HCT116 (cell line): ENCODE results near the gene HMGA1. TPM values are rescaled to one million over a fixed set of nuclear protein-coding genes. Genes with fewer than 3 reads are reported as not detected.

Experiments
- ATAC-seq: fragments of 200-7000 bp; cut with Tn5 transposase; 2 replicates; pipeline ENCODE4 v1.9.1; 2020; ENCODE audit warnings: mild to moderate bottlenecking, moderate library complexity
- BruUV-seq: library from RNA; stranded (reverse); fragments of 400-500 nt; replicated peaks from 2 replicates; lab custom pipeline; 2021; lab: Mats Ljungman, UMichigan
- CTCF ChIA-PET: fragments of 300-600 bp; sonication (Branson Sonifier 250); formaldehyde crosslinking; loops from one replicate; lab custom pipeline; 2021; ENCODE audit warnings: antibody characterized with exemption; lab: Charles Lee
- POLR2A ChIA-PET: fragments of 300-600, 350-600 bp; sonication (Branson Sonifier 250); formaldehyde crosslinking; loops from one replicate; lab custom pipeline; 2021; ENCODE audit warnings: antibody characterized with exemption; lab: Charles Lee
- RAD21 ChIA-PET, 2 experiments: fragments of 300-600 bp; sonication (Branson Sonifier 250); formaldehyde crosslinking; loops; one replicate each; lab custom pipeline; 2023; ENCODE audit warnings: low total read pairs in 2 of 2; ENCODE audit not compliant: uncharacterized antibody in 2 of 2, unreplicated experiment in 2 of 2, low non-redundant PET in 1 of 2; lab: Charles Lee
- DNase-seq: peaks from one replicate; pipeline ENCODE4 v3.0.0-alpha.2; 2010; ENCODE audit warnings: low read depth, low spot score
- H2AFZ ChIP-seq: fragments of 200-600 bp; shearing (Covaris generic), sonication (generic); 2 replicates; pipeline ENCODE4 v1.6.1; 2017; ENCODE audit warnings: low read depth, mixed run types, mixed read lengths, antibody characterized with exemption, low read length; ENCODE audit not compliant: poor library complexity, severe bottlenecking
- H3K27ac ChIP-seq: 2 replicates; pipeline ENCODE4 v1.5.1; 2012; ENCODE audit warnings: low read depth, low read length
- H3K27me3 ChIP-seq: fragments of 200-600 bp; sonication (generic); 2 replicates; pipeline ENCODE4 v1.6.1; 2016; ENCODE audit warnings: mixed run types, low read length, mixed read lengths; ENCODE audit not compliant: insufficient read depth
- H3K36me3 ChIP-seq, 2 experiments: fragments of 200-500 bp in 1 of 2; fragments of 200-600 bp in 1 of 2; sonication (Bioruptor generic) in 1 of 2; sonication (generic) in 1 of 2; 2 replicates each; pipeline versions ENCODE4 v1.5.1 to v1.6.1; 2014 to 2016; ENCODE audit warnings: low read length in 2 of 2, inconsistent platforms in 1 of 2, mixed read lengths in 1 of 2, mixed run types in 1 of 2; ENCODE audit not compliant: insufficient read depth in 2 of 2, control insufficient read depth in 1 of 2
- H3K4me1 ChIP-seq, 2 experiments: fragments of 200-600 bp in 1 of 2; sonication (generic) in 1 of 2; 2 replicates each; pipeline versions ENCODE4 v1.5.1 to v1.6.1; 2012 to 2017; ENCODE audit warnings: low read length in 2 of 2, inconsistent platforms in 1 of 2, mild to moderate bottlenecking in 1 of 2, mixed read lengths in 1 of 2, mixed run types in 1 of 2, moderate library complexity in 1 of 2; ENCODE audit not compliant: insufficient read depth in 2 of 2, control insufficient read depth in 1 of 2
- H3K4me2 ChIP-seq: fragments of 200-600 bp; sonication (generic); 2 replicates; pipeline ENCODE4 v1.6.1; 2017; ENCODE audit warnings: mixed run types, low read length, mixed read lengths
- H3K4me3 ChIP-seq, 2 experiments: fragments of 200-600 bp in 1 of 2; sonication (generic) in 1 of 2; replicated peaks in 1 of 2; 2 replicates each; pipeline ENCODE4 v1.5.1; 2011 to 2016; ENCODE audit warnings: low read length in 2 of 2, control low read depth in 1 of 2, low read depth in 1 of 2, mild to moderate bottlenecking in 1 of 2, mixed read lengths in 1 of 2, mixed run types in 1 of 2
- H3K79me2 ChIP-seq: fragments of 200-600 bp; sonication (generic); 2 replicates; pipeline ENCODE4 v1.6.1; 2017; ENCODE audit warnings: mild to moderate bottlenecking, mixed run types, low read length, moderate library complexity, mixed read lengths; ENCODE audit not compliant: insufficient read depth
- H3K9ac ChIP-seq: fragments of 200-600 bp; sonication (generic); 2 replicates; pipeline ENCODE4 v1.6.1; 2016; ENCODE audit warnings: low read length, mixed read lengths
- H3K9me2 ChIP-seq: fragments of 200-600 bp; sonication (generic), shearing (Covaris generic); 2 replicates; pipeline ENCODE4 v1.6.1; 2017; ENCODE audit warnings: mixed run types, mild to moderate bottlenecking, moderate library complexity; ENCODE audit not compliant: insufficient read depth
- H3K9me3 ChIP-seq, 2 experiments: fragments of 200-500 bp in 1 of 2; fragments of 200-600 bp in 1 of 2; sonication (Bioruptor generic) in 1 of 2; sonication (generic) in 1 of 2; 2 replicates each; pipeline ENCODE4 v1.6.1; 2014 to 2017; ENCODE audit warnings: low read length in 2 of 2, mixed read lengths in 2 of 2, inconsistent platforms in 1 of 2, low read depth in 1 of 2, mild to moderate bottlenecking in 1 of 2, mixed run types in 1 of 2, moderate library complexity in 1 of 2; ENCODE audit not compliant: control insufficient read depth in 1 of 2, insufficient read depth in 1 of 2
- H4K20me1 ChIP-seq: fragments of 200-600 bp; sonication (generic), shearing (Covaris generic); 2 replicates; pipeline ENCODE4 v1.6.1; 2017; ENCODE audit warnings: mixed run types, mild to moderate bottlenecking, moderate library complexity; ENCODE audit not compliant: insufficient read depth
- POLR2A ChIP-seq: IDR thresholded peaks from 2 replicates; pipeline ENCODE4 v1.7.0; 2011; ENCODE audit warnings: borderline replicate concordance; ENCODE audit not compliant: insufficient read depth, insufficient read length; ENCODE audit errors: extremely low read depth
- SIN3A ChIP-seq: IDR thresholded peaks from 2 replicates; pipeline ENCODE4 v1.6.1; 2012; ENCODE audit warnings: low read depth
- ZFX ChIP-seq: fragments of 450-650 bp; IDR thresholded peaks from 2 replicates; pipeline ENCODE4 v1.6.1; 2017
- ZNF274 ChIP-seq: fragments of 200-500 bp; sonication (Bioruptor generic); IDR thresholded peaks from 2 replicates; pipeline ENCODE4 v1.6.1; 2014; ENCODE audit warnings: mild to moderate bottlenecking, low read depth, low read length, inconsistent platforms
- intact Hi-C: fragments of 100-400 bp; cut with micrococcal nuclease; formaldehyde crosslinking; loops from 2 replicates; pipeline ENCODE4 v1.10.0; 2022
- total RNA-seq: library from RNA; stranded (reverse); gene quantifications from one replicate; pipeline ENCODE4 v1.2.1, GENCODE V29; 2021; ENCODE audit not compliant: unreplicated experiment
- TF ChIP-seq, protein P1 (sequence below): IDR thresholded peaks from 2 replicates; pipeline ENCODE4 v1.6.1; 2012

The HMGA1 gene
- total RNA-seq, 1 experiment from 2014 or later = 2,459 TPM

DNA sequence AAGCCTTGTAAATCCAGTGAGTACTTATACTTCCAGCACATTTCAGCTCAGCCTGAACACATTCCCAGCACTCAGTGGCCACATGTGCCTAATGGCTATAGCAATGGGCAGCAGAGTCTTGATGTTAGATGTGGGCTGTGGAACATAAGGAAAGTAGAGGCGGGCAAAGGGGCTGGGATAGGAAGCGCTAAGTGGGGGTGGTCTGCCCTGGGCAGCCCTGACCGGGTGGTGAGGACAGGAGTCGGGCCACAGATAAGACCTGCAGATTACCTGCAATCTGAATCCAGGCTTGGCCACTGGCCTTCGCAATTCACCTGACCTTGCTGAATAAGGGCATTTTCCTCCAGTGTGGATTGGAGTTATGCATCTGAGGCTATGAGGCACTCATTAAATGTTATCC lies 11.1 kb upstream of the HMGA1 start:
- H3K27ac ChIP-seq = peak overlapping the region; percentile 3; the same call in 1 of the 2 replicates
- intact Hi-C loops = no loop called here
- H3K4me1 ChIP-seq = peaks cover 67 to 82% of the 10 kb centered on the region in 2 experiments
- TF ChIP-seq SIN3A = no peak
- TF ChIP-seq, protein P1, sequence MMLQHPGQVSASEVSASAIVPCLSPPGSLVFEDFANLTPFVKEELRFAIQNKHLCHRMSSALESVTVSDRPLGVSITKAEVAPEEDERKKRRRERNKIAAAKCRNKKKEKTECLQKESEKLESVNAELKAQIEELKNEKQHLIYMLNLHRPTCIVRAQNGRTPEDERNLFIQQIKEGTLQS = no peak
- no peak for TF ChIP-seq POLR2A
- TF ChIP-seq ZNF274 = no peak
- TF ChIP-seq ZFX = no peak
- no peaks in the 10 kb centered on the region for H3K79me2 ChIP-seq
- no TSS peak for BruUV-seq
- RAD21 ChIA-PET = no interaction called here
- peak overlapping the region; percentile 96 for H3K4me2 ChIP-seq
- H2AFZ ChIP-seq = no peak overlapping the region
- H3K4me3 ChIP-seq = no peak overlapping the region
- H3K9me3 ChIP-seq = no peaks in the 10 kb centered on the region
- peak overlapping the region; percentile 61 for H3K9ac ChIP-seq
- no peaks in the 10 kb centered on the region for H3K36me3 ChIP-seq
- POLR2A ChIA-PET = interaction anchor here (3.7 kb wide), 1 partner anchor 11 kb away, joined by 38 read pairs; the partner anchor contains the start of gene HMGA1
- DNase-seq = no peak
- H3K27me3 ChIP-seq = no peaks in the 10 kb centered on the region
- no peak for ATAC-seq
- H3K9me2 ChIP-seq = no peaks in the 10 kb centered on the region
- H4K20me1 ChIP-seq = no peaks in the 10 kb centered on the region
- CTCF ChIA-PET = no interaction called here

DNA sequence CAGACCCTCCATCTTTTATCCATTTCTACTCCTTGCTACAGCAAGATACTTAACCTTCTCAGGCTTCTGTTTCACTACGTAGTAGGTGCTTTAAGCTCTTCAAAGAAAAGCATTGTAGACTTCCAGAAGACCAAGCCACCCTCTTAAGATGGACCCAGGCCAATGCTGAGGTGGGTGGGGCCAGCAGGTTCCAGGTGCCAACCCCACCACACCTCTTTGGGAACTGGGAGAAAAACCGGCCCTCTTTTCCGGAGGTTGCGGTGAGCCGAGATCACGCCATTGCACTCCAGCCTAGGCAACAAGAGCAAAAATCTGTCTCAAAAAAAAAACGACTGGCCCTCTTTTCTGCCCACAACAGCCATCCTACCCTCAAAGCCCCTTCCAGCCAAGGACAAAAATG lies 10.6 kb upstream of the HMGA1 start:
- no peak for ATAC-seq
- H4K20me1 ChIP-seq = no peaks in the 10 kb centered on the region
- no peaks in the 10 kb centered on the region for H3K9me3 ChIP-seq
- DNase-seq = no peak
- ChIA-PET POLR2A (interaction anchor here (1.0 to 3.7 kb wide), 3 partner anchors 10 to 25 kb away, joined by 4 to 38 read pairs (median 8); partner anchors contain the start of gene HMGA1), CTCF (no interaction called here), RAD21 (no interaction called here)
- BruUV-seq = no TSS peak
- no peaks in the 10 kb centered on the region for H3K79me2 ChIP-seq
- peak overlapping the region; percentile 87; the same call in 1 of the 2 replicates for H3K27ac ChIP-seq
- H3K27me3 ChIP-seq = no peaks in the 10 kb centered on the region
- TF ChIP-seq ZNF274 (no peak), SIN3A (no peak)
- no peaks in the 10 kb centered on the region for H3K36me3 ChIP-seq
- H3K4me1 ChIP-seq = peaks cover 72 to 87% of the 10 kb centered on the region in 2 experiments
- H3K9ac ChIP-seq = peak overlapping the region; percentile 61
- no peaks in the 10 kb centered on the region for H3K9me2 ChIP-seq
- intact Hi-C loops = no loop called here
- H3K4me2 ChIP-seq = peak overlapping the region; percentile 96
- H3K4me3 ChIP-seq = no peak overlapping the region
- H2AFZ ChIP-seq = no peak overlapping the region
